WTC11 (cell line): ENCODE measurements around the gene OR4M1.
"Not testable (repeated sequence)": the region's sequence is repeated elsewhere in the genome, so short reads cannot be mapped to it uniquely, and the experiment has no call there.

Experiments
- CBFB ChIP-seq: sonication (generic); formaldehyde crosslinking; IDR thresholded peaks from 2 replicates; pipeline ENCODE4 v1.8.1; 2022; ENCODE audit warnings: mild to moderate bottlenecking, low read depth, missing genetic modification reagents
- CREB1 ChIP-seq: sonication (generic); formaldehyde crosslinking; IDR thresholded peaks from 2 replicates; pipeline ENCODE4 v1.8.0; 2023; ENCODE audit warnings: mild to moderate bottlenecking, missing genetic modification reagents
- CREM ChIP-seq: sonication (generic); formaldehyde crosslinking; IDR thresholded peaks from 2 replicates; pipeline ENCODE4 v1.8.1; 2022; ENCODE audit warnings: mild to moderate bottlenecking, missing genetic modification reagents, moderate library complexity
- CTCF ChIP-seq: fragments of 200-600 bp; IDR thresholded peaks from 2 replicates; pipeline ENCODE4 v1.8.0; 2022; ENCODE audit warnings: antibody characterized with exemption
- SOX15 ChIP-seq: fragments of 250-450 bp; sonication (Bioruptor Pico); IDR thresholded peaks from 2 replicates; pipeline ENCODE4 v1.9.0; 2021; ENCODE audit warnings: mild to moderate bottlenecking
- TEAD1 ChIP-seq: sonication (generic); formaldehyde crosslinking; IDR thresholded peaks from 2 replicates; pipeline ENCODE4 v1.8.0; 2022; ENCODE audit warnings: mild to moderate bottlenecking, missing genetic modification reagents
- TF ChIP-seq, protein P1 (sequence below): sonication (generic); formaldehyde crosslinking; IDR thresholded peaks from 2 replicates; pipeline ENCODE4 v1.8.0; 2022; ENCODE audit warnings: mild to moderate bottlenecking, missing genetic modification reagents

- TF ChIP-seq, protein P1, sequence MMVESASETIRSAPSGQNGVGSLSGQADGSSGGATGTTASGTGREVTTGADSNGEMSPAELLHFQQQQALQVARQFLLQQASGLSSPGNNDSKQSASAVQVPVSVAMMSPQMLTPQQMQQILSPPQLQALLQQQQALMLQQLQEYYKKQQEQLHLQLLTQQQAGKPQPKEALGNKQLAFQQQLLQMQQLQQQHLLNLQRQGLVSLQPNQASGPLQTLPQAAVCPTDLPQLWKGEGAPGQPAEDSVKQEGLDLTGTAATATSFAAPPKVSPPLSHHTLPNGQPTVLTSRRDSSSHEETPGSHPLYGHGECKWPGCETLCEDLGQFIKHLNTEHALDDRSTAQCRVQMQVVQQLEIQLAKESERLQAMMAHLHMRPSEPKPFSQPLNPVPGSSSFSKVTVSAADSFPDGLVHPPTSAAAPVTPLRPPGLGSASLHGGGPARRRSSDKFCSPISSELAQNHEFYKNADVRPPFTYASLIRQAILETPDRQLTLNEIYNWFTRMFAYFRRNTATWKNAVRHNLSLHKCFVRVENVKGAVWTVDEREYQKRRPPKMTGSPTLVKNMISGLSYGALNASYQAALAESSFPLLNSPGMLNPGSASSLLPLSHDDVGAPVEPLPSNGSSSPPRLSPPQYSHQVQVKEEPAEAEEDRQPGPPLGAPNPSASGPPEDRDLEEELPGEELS (CRISPR knock-in tag): not testable (repeated sequence)
- not testable (repeated sequence) for TF ChIP-seq CREB1 (CRISPR knock-in tag); CTCF; CREM (CRISPR knock-in tag); CBFB (CRISPR knock-in tag); TEAD1 (CRISPR knock-in tag); SOX15
Observed at GRCh38 chr14:19788150-19788549, 14.8 kb downstream of the OR4M1 start.
